ENCODE data around the gene TUBA4A. TPM values are rescaled to one million over a fixed set of nuclear protein-coding genes. Genes with fewer than 3 reads are reported as not detected.
A peak's percentile ranks its signal among the peaks of the same experiment; 100 is the strongest.
"Not testable (repeated sequence)": the region's sequence is repeated elsewhere in the genome, so short reads cannot be mapped to it uniquely, and the experiment has no call there.

TUBA4A gene
- total and polyA plus RNA-seq, 2 experiments from 2014 or later, result 1.6 to 6.5 TPM

DNA sequence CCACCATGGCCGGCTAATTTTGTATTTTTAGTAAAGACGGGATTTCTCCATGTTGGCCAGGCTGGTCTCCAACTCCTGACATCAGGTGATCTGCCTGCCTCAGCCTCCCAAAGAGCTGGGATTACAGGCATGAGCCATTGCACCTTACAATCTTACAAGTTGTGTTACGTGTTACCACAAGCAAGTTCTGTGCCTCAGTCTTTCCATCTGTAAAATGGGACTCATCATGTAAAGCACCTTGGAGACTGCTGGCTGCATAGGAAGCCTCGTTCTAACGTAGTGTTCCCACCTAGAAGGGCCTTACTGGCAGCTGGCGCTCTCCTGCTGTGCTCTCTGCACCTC is 35.4 kb upstream of the TUBA4A start:
- no peak overlapping the region for H3K27ac ChIP-seq
- H3K36me3 ChIP-seq, result peaks cover 7% of the 10 kb centered on the region
- TF ChIP-seq, protein P1, sequence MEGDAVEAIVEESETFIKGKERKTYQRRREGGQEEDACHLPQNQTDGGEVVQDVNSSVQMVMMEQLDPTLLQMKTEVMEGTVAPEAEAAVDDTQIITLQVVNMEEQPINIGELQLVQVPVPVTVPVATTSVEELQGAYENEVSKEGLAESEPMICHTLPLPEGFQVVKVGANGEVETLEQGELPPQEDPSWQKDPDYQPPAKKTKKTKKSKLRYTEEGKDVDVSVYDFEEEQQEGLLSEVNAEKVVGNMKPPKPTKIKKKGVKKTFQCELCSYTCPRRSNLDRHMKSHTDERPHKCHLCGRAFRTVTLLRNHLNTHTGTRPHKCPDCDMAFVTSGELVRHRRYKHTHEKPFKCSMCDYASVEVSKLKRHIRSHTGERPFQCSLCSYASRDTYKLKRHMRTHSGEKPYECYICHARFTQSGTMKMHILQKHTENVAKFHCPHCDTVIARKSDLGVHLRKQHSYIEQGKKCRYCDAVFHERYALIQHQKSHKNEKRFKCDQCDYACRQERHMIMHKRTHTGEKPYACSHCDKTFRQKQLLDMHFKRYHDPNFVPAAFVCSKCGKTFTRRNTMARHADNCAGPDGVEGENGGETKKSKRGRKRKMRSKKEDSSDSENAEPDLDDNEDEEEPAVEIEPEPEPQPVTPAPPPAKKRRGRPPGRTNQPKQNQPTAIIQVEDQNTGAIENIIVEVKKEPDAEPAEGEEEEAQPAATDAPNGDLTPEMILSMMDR (IDR thresholded peaks at IDR 0.05; ENCODE audit: low read depth, low read length), result no peak
- no peak for DNase-seq (ENCODE audit: low read depth in 1 of 2, low spot score in 1 of 2)
- H3K27me3 ChIP-seq, result no peaks in the 10 kb centered on the region
- H3K4me1 ChIP-seq (ENCODE audit: low read depth), result no peaks in the 10 kb centered on the region
- no peaks in the 10 kb centered on the region for H3K9me3 ChIP-seq (ENCODE audit: low read depth)
- no peak overlapping the region for H3K4me3 ChIP-seq

DNA sequence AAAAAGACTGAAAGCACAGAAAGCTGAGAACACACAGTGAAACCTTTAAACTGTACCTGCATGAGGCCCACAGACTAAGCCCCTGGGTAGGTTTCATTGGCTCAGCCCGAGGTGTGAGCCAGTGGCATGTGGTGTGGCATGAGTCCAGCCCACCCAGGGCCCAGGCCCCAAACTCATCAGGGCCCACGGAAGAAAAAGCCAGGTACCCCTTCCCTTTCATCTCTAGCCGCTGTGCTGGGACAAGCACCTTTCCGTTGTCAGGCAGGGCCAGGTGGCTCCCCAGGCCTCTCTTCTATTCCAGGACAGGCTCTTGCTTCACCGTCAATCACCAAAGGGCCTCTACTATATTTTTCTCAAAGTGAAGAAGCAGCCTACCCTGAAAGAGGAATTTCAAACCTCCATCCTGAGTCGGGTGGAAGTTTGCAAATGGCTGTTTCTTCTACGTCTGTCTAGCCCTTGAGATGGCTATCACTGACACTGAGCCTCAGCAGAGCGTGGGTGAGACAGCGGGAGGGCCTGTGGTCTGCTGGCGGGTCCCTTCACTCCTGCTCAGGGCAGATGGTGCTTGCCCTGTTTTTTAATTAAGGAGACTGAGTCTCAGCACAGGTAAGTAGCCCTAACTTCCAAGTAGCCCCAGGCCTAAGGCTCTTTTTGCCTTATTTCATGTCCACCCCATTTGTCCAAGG is 34.0 kb upstream of the TUBA4A start:
- Histone ChIP-seq H3K4me1 (ENCODE audit: low read depth) (no peaks in the 10 kb centered on the region), H3K9me3 (ENCODE audit: low read depth) (no peaks in the 10 kb centered on the region), H3K27me3 (no peaks in the 10 kb centered on the region), H3K36me3 (peaks cover 7% of the 10 kb centered on the region), H3K27ac (peak overlapping the region; percentile 69), H3K4me3 (no peak overlapping the region)
- no peak for DNase-seq (ENCODE audit: low read depth in 1 of 2, low spot score in 1 of 2)
- TF ChIP-seq, protein P1 (IDR thresholded peaks at IDR 0.05; ENCODE audit: low read depth, low read length), result no peak

DNA sequence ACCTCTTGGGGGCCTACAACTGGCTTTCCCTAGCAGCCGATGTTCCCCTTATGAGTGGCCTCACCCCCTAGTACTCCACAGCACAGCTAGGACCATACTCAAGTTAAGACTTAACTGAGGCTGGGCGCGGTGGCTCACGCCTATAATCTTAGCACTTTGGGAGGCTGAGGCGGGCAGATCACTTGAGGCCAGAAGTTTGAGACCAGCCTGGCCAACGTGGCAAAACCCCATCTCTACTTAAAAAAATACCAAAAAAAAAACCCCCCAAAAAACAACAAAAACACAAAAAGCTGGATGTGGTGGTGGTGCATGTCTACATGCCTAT is 33.4 kb upstream of the TUBA4A start:
- not testable (repeated sequence) for H3K27me3 ChIP-seq; DNase-seq (ENCODE audit: low read depth in 1 of 2, low spot score in 1 of 2); H3K9me3 ChIP-seq (ENCODE audit: low read depth); H3K4me1 ChIP-seq (ENCODE audit: low read depth); H3K4me3 ChIP-seq
- Histone ChIP-seq H3K27ac (peak overlapping the region; percentile 14), H3K36me3 (peaks cover 11% of the 10 kb centered on the region)

DNA sequence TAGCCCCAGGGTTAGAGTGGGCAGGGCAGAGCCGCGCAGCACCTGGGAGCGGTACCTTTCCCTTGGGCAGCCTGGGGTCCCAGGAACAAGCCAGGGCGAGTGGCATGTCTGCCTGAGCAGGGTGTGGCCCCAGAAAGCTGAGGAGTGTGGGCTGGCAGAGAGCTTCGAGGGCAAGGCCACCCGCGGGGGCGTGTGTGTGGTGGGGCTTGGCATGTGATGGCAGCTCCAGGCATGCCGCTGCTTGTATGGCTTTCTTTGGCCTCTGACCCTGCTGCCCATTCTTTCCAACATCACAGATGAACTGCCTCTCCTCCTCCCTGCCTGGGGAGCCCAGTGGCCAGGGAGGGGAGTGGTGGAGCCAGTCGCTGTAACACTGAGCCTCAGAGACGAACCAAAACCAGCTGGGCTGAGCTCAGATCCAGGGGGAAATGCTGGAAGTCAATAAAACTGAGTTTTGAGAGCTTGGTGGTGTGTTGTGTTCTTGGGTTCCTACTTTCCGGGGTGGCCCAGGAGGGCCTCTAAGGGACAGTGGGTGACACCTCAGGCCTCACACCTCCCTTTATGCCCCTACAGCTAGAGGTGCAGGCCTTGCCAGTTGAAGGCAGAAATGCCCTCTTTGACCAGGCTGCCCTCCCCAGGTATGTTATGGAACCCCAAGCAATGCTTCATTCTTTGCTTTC is 32.9 kb upstream of the TUBA4A start:
- no peaks in the 10 kb centered on the region for H3K27me3 ChIP-seq
- TF ChIP-seq, protein P1 (IDR thresholded peaks at IDR 0.05; ENCODE audit: low read depth, low read length), result no peak
- no peaks in the 10 kb centered on the region for H3K9me3 ChIP-seq (ENCODE audit: low read depth)
- no peaks in the 10 kb centered on the region for H3K4me1 ChIP-seq (ENCODE audit: low read depth)
- H3K4me3 ChIP-seq, result no peak overlapping the region
- DNase-seq (ENCODE audit: low read depth in 1 of 2, low spot score in 1 of 2), result no peak
- peaks cover 13% of the 10 kb centered on the region for H3K36me3 ChIP-seq
- peak overlapping the region; percentile 14 for H3K27ac ChIP-seq

DNA sequence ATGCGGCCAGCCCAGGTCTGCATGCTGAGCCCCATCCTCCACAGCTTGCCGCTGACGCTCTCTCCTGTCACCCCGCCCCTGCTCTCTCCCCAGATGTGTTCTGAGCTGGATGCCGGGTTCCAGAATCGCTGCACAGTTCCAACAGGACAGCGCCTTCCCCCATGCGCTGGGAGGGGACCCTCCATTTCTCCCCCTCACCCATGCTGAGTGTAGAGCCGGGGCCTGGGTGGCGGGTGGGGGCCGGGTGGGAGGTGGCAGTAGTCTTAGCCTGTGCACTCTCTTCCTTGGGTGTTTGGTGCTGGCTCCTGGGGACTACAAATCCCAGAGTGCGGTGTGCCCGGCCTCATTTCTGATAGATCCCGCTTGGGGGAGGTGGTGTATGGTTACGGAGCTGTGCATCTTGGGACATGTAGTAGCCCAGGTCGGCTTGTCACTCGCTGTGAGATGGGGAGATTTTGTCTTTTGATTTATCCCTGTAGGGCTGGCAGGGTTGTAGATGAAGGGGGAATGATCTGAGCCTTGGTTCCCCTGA is 32.2 kb upstream of the TUBA4A start:
- H3K4me3 ChIP-seq, result no peak overlapping the region

DNA sequence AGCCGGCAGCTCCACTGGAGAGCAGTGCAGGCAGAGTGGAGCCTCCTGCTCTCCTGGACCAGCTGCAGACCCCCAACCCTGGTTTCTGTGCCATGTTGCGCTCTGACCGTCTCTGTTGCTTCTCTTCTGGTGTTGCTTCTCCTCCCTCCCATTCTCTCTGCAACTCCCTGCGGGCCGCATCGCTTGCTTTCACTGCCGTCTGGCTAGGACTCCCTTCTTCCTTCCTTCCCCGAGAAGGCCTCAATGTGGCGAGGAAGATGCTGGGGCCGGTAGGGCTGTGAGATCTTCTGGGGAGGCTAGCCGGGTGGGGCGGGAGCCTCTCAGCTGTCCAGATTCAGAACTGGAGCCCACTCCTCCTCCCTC is 31.6 kb upstream of the TUBA4A start:
- no peaks in the 10 kb centered on the region for H3K4me1 ChIP-seq (ENCODE audit: low read depth)

More for the DNA sequence above, 32.2 kb upstream of the TUBA4A start:
- Histone ChIP-seq H3K27ac (no peak overlapping the region), H3K36me3 (peaks cover 16% of the 10 kb centered on the region), H3K27me3 (no peaks in the 10 kb centered on the region), H3K4me1 (ENCODE audit: low read depth) (no peaks in the 10 kb centered on the region), H3K9me3 (ENCODE audit: low read depth) (no peaks in the 10 kb centered on the region)
- peak; percentile 70 to 71 for DNase-seq (ENCODE audit: low read depth in 1 of 2, low spot score in 1 of 2)
- TF ChIP-seq, protein P1 (IDR thresholded peaks at IDR 0.05; ENCODE audit: low read depth, low read length), result no peak

More for the DNA sequence above, 31.6 kb upstream of the TUBA4A start:
- H3K27ac ChIP-seq, result no peak overlapping the region
- TF ChIP-seq, protein P1 (IDR thresholded peaks at IDR 0.05; ENCODE audit: low read depth, low read length), result no peak
- H3K36me3 ChIP-seq, result peaks cover 20% of the 10 kb centered on the region
- H3K27me3 ChIP-seq, result no peaks in the 10 kb centered on the region
- no peaks in the 10 kb centered on the region for H3K9me3 ChIP-seq (ENCODE audit: low read depth)
- DNase-seq (ENCODE audit: low read depth in 1 of 2, low spot score in 1 of 2), result no peak
- H3K4me3 ChIP-seq, result no peak overlapping the region

All from cardiac muscle cell (in vitro differentiated cells and primary cell).